Spleen (tissue), 7 donors: ENCODE measurements around the gene MED13L.

Source experiments
- CTCF ChIP-seq, 11 experiments: fragments of 200-600 bp in 7 of 11; fragments of 450-650 bp in 4 of 11; sonication (generic) in 4 of 11; IDR thresholded peaks in 8 of 11; conservative IDR thresholded peaks in 3 of 11; 1 replicate in 7 of 11; 2 replicates in 4 of 11; pipeline versions ENCODE4 v1.4.0 to v1.8.0; 2016 to 2021; ENCODE audit warnings: antibody characterized with exemption in 11 of 11, inconsistent platforms in 4 of 11, mild to moderate bottlenecking in 1 of 11
- POLR2A ChIP-seq, 3 donors: fragments of 450-650 bp; IDR thresholded peaks; one replicate each; pipeline ENCODE4 v1.5.1; 2017; ENCODE audit warnings: antibody characterized with exemption in 3 of 3, mild to moderate bottlenecking in 1 of 3
- donor health status: DM: no; HTN: no; CAD: no; lungs with moderate emphysema.
- donor health status: DM: no; HTN: no; CAD: no.
- donor health status: DM: no; HTN: no; CAD: no.

DNA sequence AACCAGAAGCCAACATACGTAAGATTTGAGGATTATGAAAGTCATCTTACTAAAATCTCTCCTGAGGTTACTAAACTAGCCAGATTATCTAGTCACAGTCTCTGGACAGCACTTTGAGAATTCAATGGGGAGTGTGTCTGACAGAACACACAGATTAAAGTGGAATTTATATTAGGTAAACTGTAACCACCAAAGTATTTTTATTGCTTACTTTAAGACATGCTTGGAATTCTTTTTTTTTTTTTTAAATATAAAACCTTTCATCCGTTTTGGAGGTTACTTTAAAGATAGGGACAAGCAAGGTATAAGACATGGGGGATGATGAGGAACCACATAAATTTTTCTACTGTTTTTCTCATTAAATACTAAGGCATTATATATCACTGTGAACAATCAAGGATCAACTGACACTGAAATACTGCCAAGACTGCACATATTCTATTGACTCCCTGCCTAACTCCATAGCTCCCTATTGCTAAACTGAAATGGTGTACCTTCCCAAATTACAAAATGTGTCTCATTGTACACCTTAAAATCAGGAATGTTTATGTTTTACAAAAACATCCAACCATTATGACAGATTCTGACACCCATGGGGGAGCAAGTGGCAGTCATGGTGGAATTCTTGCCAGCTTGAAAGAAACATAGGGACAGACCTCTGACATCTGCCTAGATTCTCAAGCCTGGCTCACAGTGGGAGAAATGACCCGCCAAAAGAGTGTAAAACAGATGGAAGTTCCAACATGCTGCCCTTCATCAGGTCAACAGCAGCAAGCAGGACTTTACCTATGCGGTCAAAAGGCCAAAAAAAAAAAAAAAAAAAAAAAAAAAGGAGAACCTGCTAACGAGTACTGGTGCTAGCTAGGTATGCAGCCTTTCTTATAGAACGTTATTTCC lies 239.3 kb downstream of the MED13L start:
- no peak for TF ChIP-seq CTCF (IDR thresholded peaks at IDR 0.05 in 8 of 11, conservative IDR thresholded peaks at IDR 0.05 in 3 of 11)
- no peak for TF ChIP-seq POLR2A (IDR thresholded peaks at IDR 0.05)
